Naive thymus-derived CD4-positive, alpha-beta T cell (primary cell): Measurements from ENCODE around the gene NPAS3. TPM values are rescaled to one million over a fixed set of nuclear protein-coding genes. Genes with fewer than 3 reads are reported as not detected.

ENCODE experiments used
- ATAC-seq: fragments of 150-1000 bp; cut with Tn5 transposase; 2 replicates; pipeline ENCODE4 v1.10.0; 2021; ENCODE audit warnings: mild to moderate bottlenecking, moderate library complexity
- CTCF ChIA-PET: fragments of 350-600 bp; sonication (Branson Sonifier 250); formaldehyde crosslinking; loops from one replicate; lab custom pipeline; 2021; ENCODE audit warnings: antibody characterized with exemption; lab: Charles Lee
- POLR2A ChIA-PET: fragments of 350-600 bp; sonication (Branson Sonifier 250); formaldehyde crosslinking; loops from one replicate; lab custom pipeline; 2021; ENCODE audit warnings: antibody characterized with exemption, inconsistent platforms; lab: Charles Lee
- DNase-seq, 9 donors: peaks; one replicate each; pipeline versions ENCODE4 v3.0.0 to v3.0.0-alpha.2; 2020 to 2022; ENCODE audit warnings: mixed read lengths in 1 of 9
- H3K27ac ChIP-seq: one replicate; pipeline ENCODE4 v1.7.0; 2013; ENCODE audit warnings: mild to moderate bottlenecking, low read depth, low read length, moderate library complexity
- H3K27me3 ChIP-seq, 2 donors: one replicate each; pipeline ENCODE4 v1.7.0; 2013; ENCODE audit warnings: low read length in 2 of 2, mild to moderate bottlenecking in 2 of 2, moderate library complexity in 2 of 2; ENCODE audit not compliant: control insufficient read depth in 2 of 2, insufficient read depth in 2 of 2
- H3K36me3 ChIP-seq, 3 experiments: 1 replicate in 2 of 3; 2 replicates in 1 of 3; pipeline ENCODE4 v1.7.0; 2013; ENCODE audit warnings: low read length in 3 of 3, mild to moderate bottlenecking in 3 of 3, moderate library complexity in 1 of 3; ENCODE audit not compliant: insufficient read depth in 3 of 3, control insufficient read depth in 2 of 3
- H3K4me1 ChIP-seq, 2 donors: one replicate each; pipeline ENCODE4 v1.7.0; 2013; ENCODE audit warnings: low read length in 2 of 2, mild to moderate bottlenecking in 2 of 2, moderate library complexity in 1 of 2; ENCODE audit not compliant: control insufficient read depth in 2 of 2, insufficient read depth in 2 of 2
- H3K4me3 ChIP-seq: 2 replicates; pipeline ENCODE4 v1.7.0; 2013; ENCODE audit warnings: mild to moderate bottlenecking, low read length
- H3K9me3 ChIP-seq, 3 experiments: 1 replicate in 2 of 3; 2 replicates in 1 of 3; pipeline ENCODE4 v1.7.0; 2013; ENCODE audit warnings: low read length in 3 of 3; ENCODE audit not compliant: control insufficient read depth in 2 of 3
- H3K27ac Mint-ChIP-seq, 9 donors: one replicate each; pipeline ENCODE4 v1.8.0; 2020 to 2022; ENCODE audit warnings: mixed read lengths in 9 of 9, mild to moderate bottlenecking in 8 of 9, moderate library complexity in 5 of 9, inconsistent platforms in 2 of 9
- H3K27me3 Mint-ChIP-seq, 5 donors: one replicate each; pipeline ENCODE4 v1.8.0; 2021 to 2022; ENCODE audit warnings: mixed read lengths in 5 of 5, mild to moderate bottlenecking in 1 of 5
- H3K36me3 Mint-ChIP-seq, 5 donors: one replicate each; pipeline ENCODE4 v1.8.0; 2020 to 2022; ENCODE audit warnings: mixed read lengths in 5 of 5, mild to moderate bottlenecking in 3 of 5, inconsistent platforms in 1 of 5
- H3K4me1 Mint-ChIP-seq, 7 donors: one replicate each; pipeline ENCODE4 v1.8.0; 2020 to 2022; ENCODE audit warnings: mixed read lengths in 7 of 7, mild to moderate bottlenecking in 3 of 7, inconsistent platforms in 1 of 7
- H3K4me3 Mint-ChIP-seq, 10 donors: one replicate each; pipeline ENCODE4 v1.8.0; 2020 to 2022; ENCODE audit warnings: mild to moderate bottlenecking in 10 of 10, mixed read lengths in 10 of 10, moderate library complexity in 6 of 10, inconsistent platforms in 2 of 10
- H3K9me3 Mint-ChIP-seq, 11 donors: one replicate each; pipeline ENCODE4 v1.8.0; 2020 to 2022; ENCODE audit warnings: mixed read lengths in 11 of 11, mild to moderate bottlenecking in 4 of 11, inconsistent platforms in 1 of 11, moderate library complexity in 1 of 11
- intact Hi-C, 2 donors: fragments of 100-400 bp; cut with micrococcal nuclease; formaldehyde crosslinking; loops; one replicate each; pipeline ENCODE4 v1.15.1; 2023
- polyA plus RNA-seq, 2 donors: library from polyadenylated mRNA; unstranded; fragments of 300-500 nt; fragmentation: Illumina TruSeq; gene quantifications; one replicate each; pipeline ENCODE4 v1.2.3, GENCODE V29; 2021
- total RNA-seq, 6 experiments: library from RNA in 5 of 6; stranded (reverse) in 5 of 6; gene quantifications; 1 replicate in 5 of 6; 2 replicates in 1 of 6; pipeline ENCODE4 v1.2.3 and lab custom pipeline; 2021 to 2026

NPAS3 gene
- total and polyA plus RNA-seq, 7 experiments from 2014 or later: not detected

DNA sequence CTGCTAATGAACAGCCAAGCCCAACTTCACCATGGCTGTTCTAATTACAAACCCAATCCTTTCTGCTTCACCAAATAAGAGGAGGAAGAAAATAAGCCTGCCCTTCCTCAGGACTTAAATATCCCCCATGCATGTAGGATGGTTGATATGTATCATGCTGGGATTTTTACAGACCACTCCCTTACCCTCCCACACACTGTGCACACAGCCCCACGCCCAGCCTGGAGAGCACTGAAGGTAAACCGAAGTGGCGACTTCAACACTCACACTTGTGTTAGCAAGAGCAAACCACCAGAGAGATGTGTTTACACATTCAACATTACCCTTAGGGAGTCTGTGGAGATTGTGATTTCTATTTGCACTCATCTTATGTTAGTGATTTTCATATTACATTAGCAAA lies 771.0 kb downstream of the NPAS3 start:
- POLR2A ChIA-PET: no interaction called here
- CTCF ChIA-PET: no interaction called here
- Mint-ChIP-seq H3K27ac (no peak overlapping the region), H3K27me3 (peaks cover 0 to 12% (median 4%) of the 10 kb centered on the region in 5 donors), H3K4me3 (no peak overlapping the region), H3K9me3 (peaks cover 0 to 4% (median 0%) of the 10 kb centered on the region in 11 donors), H3K36me3 (no peaks in the 10 kb centered on the region), H3K4me1 (no peaks in the 10 kb centered on the region)
- H3K36me3 ChIP-seq: no peaks in the 10 kb centered on the region
- H3K27me3 ChIP-seq: no peaks in the 10 kb centered on the region
- intact Hi-C loops: no loop called here
- no peak for DNase-seq
- H3K9me3 ChIP-seq: no peaks in the 10 kb centered on the region
- H3K27ac ChIP-seq: no peak overlapping the region
- no peak for ATAC-seq
- H3K4me1 ChIP-seq: no peaks in the 10 kb centered on the region
- no peak overlapping the region for H3K4me3 ChIP-seq

GRCh38 chr14:33710273-33710672 lies 771.6 kb downstream of the NPAS3 start:
- Histone ChIP-seq H3K27ac (no peak overlapping the region), H3K36me3 (no peaks in the 10 kb centered on the region), H3K4me1 (no peaks in the 10 kb centered on the region), H3K4me3 (no peak overlapping the region), H3K9me3 (no peaks in the 10 kb centered on the region), H3K27me3 (no peaks in the 10 kb centered on the region)
- peaks cover 0 to 12% (median 4%) of the 10 kb centered on the region in 5 donors for H3K27me3 Mint-ChIP-seq
- ATAC-seq (no peak), DNase-seq (no peak)
- POLR2A ChIA-PET: no interaction called here
- peaks cover 0 to 4% (median 0%) of the 10 kb centered on the region in 11 donors for H3K9me3 Mint-ChIP-seq
- no peak overlapping the region for H3K27ac Mint-ChIP-seq
- CTCF ChIA-PET: no interaction called here
- H3K36me3 Mint-ChIP-seq: no peaks in the 10 kb centered on the region
- no peaks in the 10 kb centered on the region for H3K4me1 Mint-ChIP-seq
- intact Hi-C loops: no loop called here
- H3K4me3 Mint-ChIP-seq: no peak overlapping the region

DNA sequence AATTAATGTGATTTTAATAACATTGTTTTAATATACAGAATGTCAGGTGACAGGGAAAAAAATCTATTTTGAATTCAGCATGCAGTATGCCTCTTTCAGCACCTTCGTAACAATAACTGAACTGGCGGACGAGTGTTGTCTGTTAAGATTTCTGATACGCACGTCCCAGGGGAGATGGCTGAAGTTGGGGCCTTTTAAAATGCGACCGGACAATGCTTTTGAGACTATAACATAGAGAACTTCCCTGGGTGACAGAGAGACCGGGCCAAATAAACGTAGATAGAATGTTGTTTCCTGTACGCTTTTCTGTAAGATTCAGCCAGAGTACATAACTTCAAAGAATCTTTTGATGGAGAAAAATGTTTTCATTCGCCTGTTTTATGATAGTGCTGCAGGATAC lies 772.5 kb downstream of the NPAS3 start:
- Mint-ChIP-seq H3K27me3 (peaks cover 0 to 12% (median 0%) of the 10 kb centered on the region in 5 donors), H3K9me3 (peaks cover 0 to 4% (median 0%) of the 10 kb centered on the region in 11 donors), H3K4me3 (no peak overlapping the region), H3K36me3 (no peaks in the 10 kb centered on the region), H3K27ac (no peak overlapping the region), H3K4me1 (no peaks in the 10 kb centered on the region)
- ChIA-PET CTCF (no interaction called here), POLR2A (no interaction called here)
- ATAC-seq (no peak), DNase-seq (no peak)
- no peaks in the 10 kb centered on the region for H3K27me3 ChIP-seq
- intact Hi-C loops: no loop called here
- no peaks in the 10 kb centered on the region for H3K36me3 ChIP-seq
- no peak overlapping the region for H3K4me3 ChIP-seq
- H3K9me3 ChIP-seq: no peaks in the 10 kb centered on the region
- H3K27ac ChIP-seq: no peak overlapping the region
- H3K4me1 ChIP-seq: no peaks in the 10 kb centered on the region

DNA sequence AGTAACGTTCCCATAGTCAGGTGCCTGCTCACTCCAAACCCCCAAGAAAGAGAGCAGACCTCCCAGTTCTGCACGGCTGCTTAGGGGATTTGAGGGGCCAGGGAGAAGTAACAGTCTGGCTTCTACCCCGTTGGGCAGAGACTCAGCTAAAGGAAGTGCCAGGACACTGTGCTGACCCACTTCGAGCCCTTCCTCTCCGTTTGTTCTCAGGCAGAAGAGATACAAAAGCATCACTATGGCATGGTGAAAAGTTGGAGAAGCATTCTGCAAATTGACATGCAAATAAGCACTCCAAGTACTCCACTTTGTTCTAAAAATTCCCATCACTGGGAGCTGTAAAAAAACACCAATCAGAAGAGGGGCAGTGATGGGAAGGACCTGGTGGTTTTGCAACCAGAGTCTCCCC lies 773.1 kb downstream of the NPAS3 start:
- H3K36me3 Mint-ChIP-seq: no peaks in the 10 kb centered on the region
- Histone ChIP-seq H3K9me3 (no peaks in the 10 kb centered on the region), H3K4me1 (no peaks in the 10 kb centered on the region), H3K36me3 (no peaks in the 10 kb centered on the region), H3K27me3 (no peaks in the 10 kb centered on the region), H3K27ac (no peak overlapping the region), H3K4me3 (no peak overlapping the region)
- ATAC-seq (no peak), DNase-seq (no peak)
- ChIA-PET POLR2A (no interaction called here), CTCF (no interaction called here)
- no peaks in the 10 kb centered on the region for H3K4me1 Mint-ChIP-seq
- peaks cover 0 to 4% (median 0%) of the 10 kb centered on the region in 11 donors for H3K9me3 Mint-ChIP-seq
- H3K27ac Mint-ChIP-seq: no peak overlapping the region
- H3K4me3 Mint-ChIP-seq: no peak overlapping the region
- peaks cover 0 to 12% (median 0%) of the 10 kb centered on the region in 5 donors for H3K27me3 Mint-ChIP-seq
- intact Hi-C loops: no loop called here

GRCh38 chr14:33714527-33715226 lies 776.0 kb downstream of the NPAS3 start:
- no peaks in the 10 kb centered on the region for H3K4me1 ChIP-seq
- DNase-seq (no peak), ATAC-seq (no peak)
- H3K36me3 ChIP-seq: no peaks in the 10 kb centered on the region
- no peaks in the 10 kb centered on the region for H3K4me1 Mint-ChIP-seq
- H3K36me3 Mint-ChIP-seq: no peaks in the 10 kb centered on the region
- intact Hi-C loops: no loop called here
- peaks cover 0 to 6% (median 0%) of the 10 kb centered on the region in 5 donors for H3K27me3 Mint-ChIP-seq
- H3K27ac Mint-ChIP-seq: no peak overlapping the region
- peaks cover 0 to 2% (median 0%) of the 10 kb centered on the region in 11 donors for H3K9me3 Mint-ChIP-seq
- H3K9me3 ChIP-seq: no peaks in the 10 kb centered on the region
- no peaks in the 10 kb centered on the region for H3K27me3 ChIP-seq
- no peak overlapping the region for H3K4me3 Mint-ChIP-seq
- H3K27ac ChIP-seq: no peak overlapping the region
- ChIA-PET CTCF (no interaction called here), POLR2A (no interaction called here)
- no peak overlapping the region for H3K4me3 ChIP-seq

GRCh38 chr14:33715227-33715528 lies 776.5 kb downstream of the NPAS3 start:
- H3K4me3 ChIP-seq: no peak overlapping the region
- Mint-ChIP-seq H3K4me1 (no peaks in the 10 kb centered on the region), H3K27me3 (peaks cover 0 to 6% (median 0%) of the 10 kb centered on the region in 5 donors), H3K4me3 (no peak overlapping the region), H3K9me3 (peaks cover 0 to 2% (median 0%) of the 10 kb centered on the region in 11 donors), H3K36me3 (no peaks in the 10 kb centered on the region), H3K27ac (no peak overlapping the region)
- no peaks in the 10 kb centered on the region for H3K27me3 ChIP-seq
- ChIA-PET CTCF (no interaction called here), POLR2A (no interaction called here)
- H3K27ac ChIP-seq: no peak overlapping the region
- no peaks in the 10 kb centered on the region for H3K4me1 ChIP-seq
- intact Hi-C loops: no loop called here
- H3K36me3 ChIP-seq: no peaks in the 10 kb centered on the region
- no peaks in the 10 kb centered on the region for H3K9me3 ChIP-seq
- ATAC-seq: no peak
- DNase-seq: no peak

DNA sequence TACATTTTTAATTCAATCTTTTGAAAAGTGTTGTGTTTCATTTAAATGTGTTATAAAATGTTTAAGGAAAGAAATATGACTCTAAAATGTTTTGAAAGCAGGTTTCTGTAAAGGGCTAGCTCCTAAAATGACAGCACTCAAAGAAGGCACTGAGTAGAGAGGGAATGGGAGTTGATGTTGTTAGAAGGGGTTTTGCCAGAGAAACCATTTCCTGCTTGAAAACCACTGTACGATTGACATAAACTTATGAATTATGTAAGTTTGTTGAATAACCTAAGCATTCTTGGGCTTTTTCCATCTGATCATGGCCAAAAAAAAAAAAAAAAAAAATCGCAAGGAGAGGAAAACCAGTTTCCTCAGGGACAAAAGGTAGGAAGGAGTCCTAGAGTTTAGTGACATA lies 778.2 kb downstream of the NPAS3 start:
- H3K9me3 ChIP-seq: no peaks in the 10 kb centered on the region
- intact Hi-C loops: no loop called here
- peaks cover 0 to 6% (median 0%) of the 10 kb centered on the region in 5 donors for H3K27me3 Mint-ChIP-seq
- ChIA-PET POLR2A (no interaction called here), CTCF (no interaction called here)
- H3K27ac ChIP-seq: no peak overlapping the region
- no peak overlapping the region for H3K27ac Mint-ChIP-seq
- H3K4me1 ChIP-seq: no peaks in the 10 kb centered on the region
- peaks cover 0 to 2% (median 0%) of the 10 kb centered on the region in 11 donors for H3K9me3 Mint-ChIP-seq
- no peaks in the 10 kb centered on the region for H3K4me1 Mint-ChIP-seq
- H3K4me3 Mint-ChIP-seq: no peak overlapping the region
- H3K27me3 ChIP-seq: no peaks in the 10 kb centered on the region
- H3K36me3 Mint-ChIP-seq: no peaks in the 10 kb centered on the region
- ATAC-seq (no peak), DNase-seq (no peak)
- H3K4me3 ChIP-seq: no peak overlapping the region
- no peaks in the 10 kb centered on the region for H3K36me3 ChIP-seq
